Endothelial cell of umbilical vein (primary cell): ENCODE measurements around the gene TBC1D19. TPM values are rescaled to one million over a fixed set of nuclear protein-coding genes. Genes with fewer than 3 reads are reported as not detected.

Experiments used
- BruUV-seq: library from RNA; stranded (reverse); fragments of 400-500 nt; replicated peaks from 2 replicates; lab custom pipeline; 2021; lab: Mats Ljungman, UMichigan
- CTCF ChIA-PET: fragments of 300-600, 350-600 bp; sonication (Branson Sonifier 250); formaldehyde crosslinking; loops from one replicate; lab custom pipeline; 2021; ENCODE audit warnings: antibody characterized with exemption, inconsistent platforms; lab: Charles Lee
- POLR2A ChIA-PET: fragments of 300-600, 350-600 bp; sonication (Branson Sonifier 250); formaldehyde crosslinking; loops from one replicate; lab custom pipeline; 2021; ENCODE audit warnings: antibody characterized with exemption, inconsistent platforms; lab: Charles Lee
- DNase-seq: peaks from one replicate; pipeline ENCODE4 v3.0.0-alpha.2; 2011; ENCODE audit warnings: low read depth, low spot score
- FAIRE-seq: peaks from 2 replicates; lab custom pipeline; 2011; peaks lifted over from hg19 to GRCh38; lab: Jason Lieb, UNC
- H2AFZ ChIP-seq: 2 replicates; pipeline ENCODE4 v1.6.0; 2012; ENCODE audit warnings: low read depth, low read length, control low read depth, inconsistent platforms
- H3K27ac ChIP-seq: 2 replicates; pipeline ENCODE4 v1.5.1; 2011; ENCODE audit warnings: low read depth, mild to moderate bottlenecking, control low read depth, low read length, moderate library complexity; ENCODE audit not compliant: insufficient read depth
- H3K27me3 ChIP-seq, 2 experiments: 2 replicates each; pipeline versions ENCODE4 v1.6.0 to v1.6.1; 2011; ENCODE audit warnings: low read length in 2 of 2, mixed read lengths in 1 of 2; ENCODE audit not compliant: control insufficient read depth in 2 of 2, insufficient read depth in 2 of 2
- H3K36me3 ChIP-seq, 2 experiments: 2 replicates in 1 of 2; 3 replicates in 1 of 2; pipeline ENCODE4 v1.5.1; 2011; ENCODE audit warnings: low read length in 2 of 2, mild to moderate bottlenecking in 1 of 2, moderate library complexity in 1 of 2; ENCODE audit not compliant: control insufficient read depth in 2 of 2, insufficient read depth in 2 of 2; ENCODE audit errors: extremely low read depth in 1 of 2
- H3K4me1 ChIP-seq: 3 replicates; pipeline ENCODE4 v1.5.1; 2011; ENCODE audit warnings: mild to moderate bottlenecking, low read length; ENCODE audit not compliant: control insufficient read depth, insufficient read depth; ENCODE audit errors: extremely low read depth
- H3K4me2 ChIP-seq: 2 replicates; pipeline ENCODE4 v1.6.1; 2011; ENCODE audit warnings: low read length, control low read depth, mixed read lengths; ENCODE audit not compliant: insufficient read depth
- H3K4me3 ChIP-seq, 3 experiments: fragments of 200-600 bp in 1 of 3; sonication (generic), shearing (Covaris generic) in 1 of 3; replicated peaks in 1 of 3; 2 replicates each; pipeline ENCODE4 v1.5.1; 2011 to 2016; ENCODE audit warnings: control low read depth in 3 of 3, low read length in 3 of 3, mild to moderate bottlenecking in 2 of 3, inconsistent platforms in 1 of 3, low read depth in 1 of 3, moderate library complexity in 1 of 3; ENCODE audit not compliant: insufficient read depth in 1 of 3
- H3K79me2 ChIP-seq: 2 replicates; pipeline ENCODE4 v1.6.0; 2012; ENCODE audit warnings: low read length, inconsistent platforms; ENCODE audit not compliant: control insufficient read depth, insufficient read depth
- H3K9ac ChIP-seq: replicated peaks from 2 replicates; pipeline ENCODE3; 2011; ENCODE audit warnings: low read length, control low read depth; ENCODE audit not compliant: insufficient read depth; ENCODE audit errors: extremely low read depth
- H3K9me1 ChIP-seq: replicated peaks from 3 replicates; pipeline ENCODE4 v1.6.0; 2011; ENCODE audit warnings: mild to moderate bottlenecking, low read length; ENCODE audit not compliant: control insufficient read depth, insufficient read depth; ENCODE audit errors: extremely low read depth
- H3K9me3 ChIP-seq: replicated peaks from 2 replicates; pipeline ENCODE4 v1.5.1; 2012; ENCODE audit warnings: low read length, inconsistent platforms; ENCODE audit not compliant: control insufficient read depth, insufficient read depth
- H4K20me1 ChIP-seq: replicated peaks from 2 replicates; pipeline ENCODE3; 2011; ENCODE audit warnings: mild to moderate bottlenecking, low read length; ENCODE audit not compliant: control insufficient read depth, insufficient read depth; ENCODE audit errors: extremely low read depth
- EZH2 ChIP-seq: IDR thresholded peaks from 2 replicates; pipeline ENCODE4 v1.6.1; 2012; ENCODE audit warnings: borderline replicate concordance, low read depth, mild to moderate bottlenecking, moderate library complexity, low read length, inconsistent platforms; ENCODE audit not compliant: severe bottlenecking
- FOS ChIP-seq: IDR thresholded peaks from 2 replicates; pipeline ENCODE4 v1.6.1; 2011; ENCODE audit warnings: mild to moderate bottlenecking, low read length, moderate library complexity, borderline replicate concordance; ENCODE audit not compliant: insufficient read depth
- GATA2 ChIP-seq: IDR thresholded peaks from 2 replicates; pipeline ENCODE4 v1.7.0; 2011; ENCODE audit warnings: low read depth, mild to moderate bottlenecking, moderate library complexity, mixed read lengths, low read length; ENCODE audit not compliant: insufficient read length, insufficient read depth
- JUN ChIP-seq: IDR thresholded peaks from 2 replicates; pipeline ENCODE4 v1.6.1; 2011; ENCODE audit warnings: borderline replicate concordance, low read depth; ENCODE audit not compliant: insufficient read length, insufficient read depth
- MYC ChIP-seq: IDR thresholded peaks from one replicate; pipeline ENCODE4 v1.6.1; 2011; ENCODE audit warnings: mild to moderate bottlenecking, low read depth, low read length
- POLR2A ChIP-seq: IDR thresholded peaks from 2 replicates; pipeline ENCODE4 v1.6.1; 2012; ENCODE audit warnings: low read depth, mild to moderate bottlenecking, control low read depth, low read length
- POLR2AphosphoS5 ChIP-seq: IDR thresholded peaks from 2 replicates; pipeline ENCODE4 v1.6.1; 2012; ENCODE audit warnings: low read depth, mild to moderate bottlenecking, control low read depth, low read length, moderate library complexity; ENCODE audit not compliant: insufficient read depth
- dilution Hi-C: fragments of 300-500 bp; cut with MboI; formaldehyde crosslinking; loops from one replicate; pipeline ENCODE4 v1.15.0; 2019; ENCODE audit warnings: low sequenced_read_pairs; ENCODE audit not compliant: extremely low pct_ligation_motif_present
- intact Hi-C: fragments of 100-400 bp; cut with micrococcal nuclease; formaldehyde crosslinking; loops from one replicate; pipeline ENCODE4 v1.10.0; 2022
- polyA plus RNA-seq, 4 experiments: library from polyadenylated mRNA; depleted of rRNA in 3 of 4; stranded (reverse) in 3 of 4; unstranded in 1 of 4; fragments of >200 nt; gene quantifications; 2 replicates each; pipeline versions ENCODE4 v1.2.1 to v1.2.3, GENCODE V29; 2011 to 2012; ENCODE audit warnings: missing spikeins in 1 of 4
- total RNA-seq: library from RNA; stranded (reverse); gene quantifications from 2 replicates; pipeline ENCODE4 v1.2.3, GENCODE V29; 2021
- TF ChIP-seq, protein P1 (sequence below): IDR thresholded peaks from 2 replicates; pipeline ENCODE4 v1.6.1; 2011; ENCODE audit not compliant: insufficient read depth, insufficient read length
- TF ChIP-seq, protein P2 (sequence below), 2 donors: IDR thresholded peaks; 1 replicate in 1 of 2; 2 replicates in 1 of 2; pipeline ENCODE4 v1.5.1; 2011; ENCODE audit warnings: low read length in 2 of 2, mild to moderate bottlenecking in 2 of 2, moderate library complexity in 2 of 2, control low read depth in 1 of 2, inconsistent platforms in 1 of 2, low read depth in 1 of 2; ENCODE audit not compliant: insufficient read depth in 1 of 2; ENCODE audit errors: extremely low read depth in 1 of 2

The TBC1D19 gene
- total and polyA plus RNA-seq, 2 donors (not counting 3 experiments of a cell fraction or from before 2014, with no cell fraction given), result 4.4 to 5.9 TPM

DNA sequence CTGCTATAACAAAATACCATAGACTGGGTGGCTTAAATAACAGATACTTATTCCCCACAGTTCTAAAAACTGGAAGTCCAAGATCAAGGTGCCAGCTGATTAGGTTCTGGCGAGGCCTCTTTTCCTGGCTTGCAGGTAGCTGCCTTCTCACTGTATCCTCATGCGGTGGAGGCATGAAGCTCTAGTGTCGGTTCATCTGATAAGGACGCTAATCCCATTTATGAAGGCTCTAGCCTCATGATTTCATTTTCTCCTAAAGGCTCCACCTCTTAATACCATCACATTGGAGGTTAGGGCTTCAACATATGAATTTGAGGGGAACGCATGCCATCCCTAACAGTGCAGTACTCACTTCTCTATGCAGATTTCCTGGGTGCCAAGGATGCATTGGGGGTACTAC lies 218.9 kb downstream of the TBC1D19 start:
- FAIRE-seq (no peak), DNase-seq (no peak)
- Histone ChIP-seq H4K20me1 (no peaks in the 10 kb centered on the region), H3K4me3 (no peak overlapping the region), H3K27ac (no peak overlapping the region), H3K36me3 (no peaks in the 10 kb centered on the region), H3K4me2 (no peak overlapping the region), H3K4me1 (no peaks in the 10 kb centered on the region), H2AFZ (no peak overlapping the region), H3K79me2 (no peaks in the 10 kb centered on the region), H3K9me3 (no peaks in the 10 kb centered on the region), H3K27me3 (no peaks in the 10 kb centered on the region), H3K9ac (no peak overlapping the region), H3K9me1 (no peaks in the 10 kb centered on the region)
- ChIA-PET CTCF (no interaction called here), POLR2A (no interaction called here)
- no TSS peak for BruUV-seq
- intact Hi-C loops (no loop called here), dilution Hi-C loops (no loop called here)
- TF ChIP-seq MYC, result no peak
- TF ChIP-seq, protein P1, sequence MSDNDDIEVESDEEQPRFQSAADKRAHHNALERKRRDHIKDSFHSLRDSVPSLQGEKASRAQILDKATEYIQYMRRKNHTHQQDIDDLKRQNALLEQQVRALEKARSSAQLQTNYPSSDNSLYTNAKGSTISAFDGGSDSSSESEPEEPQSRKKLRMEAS, result no peak

DNA sequence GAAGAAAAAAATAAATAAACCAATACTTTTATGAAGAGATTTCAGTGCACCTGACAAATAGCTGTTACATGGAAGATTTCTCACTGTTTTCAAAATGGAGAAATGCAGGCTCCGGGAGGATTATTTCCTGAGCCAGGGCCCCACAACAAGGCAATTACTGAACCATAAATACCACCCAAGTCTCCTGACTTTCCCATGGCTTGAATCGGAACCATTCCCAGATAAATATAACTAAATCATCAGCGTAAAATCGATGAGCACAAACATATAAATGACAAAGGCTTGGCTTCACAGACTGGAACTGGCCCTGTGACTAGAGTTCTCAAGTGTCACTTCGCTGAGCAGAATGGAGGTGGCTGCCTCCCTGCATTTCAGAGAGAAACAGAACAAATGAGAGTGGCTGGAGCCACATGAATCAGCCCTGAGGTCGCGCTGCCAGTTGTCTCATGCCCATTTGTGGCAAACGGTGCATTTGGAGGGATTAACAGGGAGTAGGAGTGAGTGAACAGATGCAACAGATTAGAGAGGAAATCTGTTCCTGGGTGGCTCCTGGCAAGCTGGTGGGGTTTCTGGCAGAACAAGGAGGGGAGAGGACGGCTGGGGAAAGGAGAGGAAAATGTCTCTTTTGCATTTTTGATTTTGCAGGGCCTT lies 219.5 kb downstream of the TBC1D19 start:
- Histone ChIP-seq H3K9ac (no peak overlapping the region), H3K79me2 (no peaks in the 10 kb centered on the region), H4K20me1 (no peaks in the 10 kb centered on the region), H3K9me3 (no peaks in the 10 kb centered on the region), H2AFZ (no peak overlapping the region), H3K4me3 (no peak overlapping the region), H3K9me1 (no peaks in the 10 kb centered on the region), H3K4me1 (no peaks in the 10 kb centered on the region), H3K27me3 (no peaks in the 10 kb centered on the region), H3K36me3 (no peaks in the 10 kb centered on the region), H3K27ac (no peak overlapping the region), H3K4me2 (no peak overlapping the region)
- ChIA-PET CTCF (no interaction called here), POLR2A (no interaction called here)
- BruUV-seq, result no TSS peak
- TF ChIP-seq MYC (no peak), GATA2 (no peak), JUN (no peak), EZH2 (no peak), POLR2AphosphoS5 (no peak), POLR2A (no peak), FOS (no peak)
- TF ChIP-seq, protein P1, result no peak
- TF ChIP-seq, protein P2, sequence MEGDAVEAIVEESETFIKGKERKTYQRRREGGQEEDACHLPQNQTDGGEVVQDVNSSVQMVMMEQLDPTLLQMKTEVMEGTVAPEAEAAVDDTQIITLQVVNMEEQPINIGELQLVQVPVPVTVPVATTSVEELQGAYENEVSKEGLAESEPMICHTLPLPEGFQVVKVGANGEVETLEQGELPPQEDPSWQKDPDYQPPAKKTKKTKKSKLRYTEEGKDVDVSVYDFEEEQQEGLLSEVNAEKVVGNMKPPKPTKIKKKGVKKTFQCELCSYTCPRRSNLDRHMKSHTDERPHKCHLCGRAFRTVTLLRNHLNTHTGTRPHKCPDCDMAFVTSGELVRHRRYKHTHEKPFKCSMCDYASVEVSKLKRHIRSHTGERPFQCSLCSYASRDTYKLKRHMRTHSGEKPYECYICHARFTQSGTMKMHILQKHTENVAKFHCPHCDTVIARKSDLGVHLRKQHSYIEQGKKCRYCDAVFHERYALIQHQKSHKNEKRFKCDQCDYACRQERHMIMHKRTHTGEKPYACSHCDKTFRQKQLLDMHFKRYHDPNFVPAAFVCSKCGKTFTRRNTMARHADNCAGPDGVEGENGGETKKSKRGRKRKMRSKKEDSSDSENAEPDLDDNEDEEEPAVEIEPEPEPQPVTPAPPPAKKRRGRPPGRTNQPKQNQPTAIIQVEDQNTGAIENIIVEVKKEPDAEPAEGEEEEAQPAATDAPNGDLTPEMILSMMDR (IDR thresholded peaks at IDR 0.05; ENCODE audit: extremely low read depth in 1 of 2, insufficient read depth in 1 of 2, low read depth in 1 of 2, low read length in 2 of 2), result no peak
- DNase-seq (no peak), FAIRE-seq (no peak)
- dilution Hi-C loops, result no loop called here
- intact Hi-C loops, result no loop called here
